Measurements from ENCODE around the gene WDR1.

The WDR1 gene

GRCh38 chr4:10116569-10117358, at the start of gene WDR1:
WDR1 (minus strand) TSS chr4:10116799; CDS start chr4:10116666, 133 bp downstream.
- peak; percentile 90 to 94 for DNase-seq

GRCh38 chr4:10164877-10165283, 48.3 kb upstream of the WDR1 start:
- no peak for DNase-seq

GRCh38 chr4:10163296-10163695, 46.7 kb upstream of the WDR1 start:
- DNase-seq = no peak

- DNase-seq = no peak
These were observed 45.9 kb upstream of the WDR1 start for GRCh38 chr4:10162341-10163000.

- no peak for DNase-seq
These were observed 45.2 kb upstream of the WDR1 start for GRCh38 chr4:10161840-10162239.

- DNase-seq = no peak
These were observed 44.5 kb upstream of the WDR1 start for GRCh38 chr4:10161146-10161545.

GRCh38 chr4:10160281-10160856, 43.8 kb upstream of the WDR1 start:
- DNase-seq = no peak

- DNase-seq = no peak
These were observed 43.1 kb upstream of the WDR1 start for GRCh38 chr4:10159671-10160070.

- no peak for DNase-seq
These were observed 41.8 kb upstream of the WDR1 start for GRCh38 chr4:10158333-10158942.

- DNase-seq = peak; percentile 24 to 30
These were observed 41.1 kb upstream of the WDR1 start for GRCh38 chr4:10157478-10158332.

GRCh38 chr4:10154241-10154640, 37.6 kb upstream of the WDR1 start:
- no peak for DNase-seq

- DNase-seq = no peak
These were observed 36.6 kb upstream of the WDR1 start for GRCh38 chr4:10153161-10153560.

GRCh38 chr4:10151182-10151581, 34.6 kb upstream of the WDR1 start:
- no peak for DNase-seq

GRCh38 chr4:10144966-10145365, 28.4 kb upstream of the WDR1 start:
- no peak for DNase-seq

- no peak for DNase-seq
These were observed 27.9 kb upstream of the WDR1 start for GRCh38 chr4:10144479-10144878.

GRCh38 chr4:10143171-10143570, 26.6 kb upstream of the WDR1 start:
- no peak for DNase-seq

GRCh38 chr4:10140866-10141759, 24.5 kb upstream of the WDR1 start:
- no peak for DNase-seq

- no peak for DNase-seq
These were observed 22.9 kb upstream of the WDR1 start for GRCh38 chr4:10139518-10139917.

- DNase-seq = no peak
These were observed 18.7 kb upstream of the WDR1 start for GRCh38 chr4:10135260-10135659.

GRCh38 chr4:10134141-10134540, 17.5 kb upstream of the WDR1 start:
- DNase-seq = no peak

- DNase-seq = no peak
These were observed 14.6 kb upstream of the WDR1 start for GRCh38 chr4:10131202-10131601.

Data from activated CD4-positive, alpha-beta T cell treated with anti-CD3 and anti-CD28 coated beads for 4 hours (primary cell).